IMR-90 (cell line): ENCODE results near the gene INSYN2A. TPM values are rescaled to one million over a fixed set of nuclear protein-coding genes. Genes with fewer than 3 reads are reported as not detected.

ENCODE experiments used
- ATAC-seq: fragments of 200-7000 bp; cut with Tn5 transposase; 2 replicates; pipeline ENCODE4 v1.9.1; 2020; ENCODE audit warnings: low read depth, mild to moderate bottlenecking, moderate library complexity
- BruUV-seq: library from RNA; stranded (reverse); fragments of 400-500 nt; replicated peaks from 2 replicates; lab custom pipeline; 2021; lab: Mats Ljungman, UMichigan
- CTCF ChIA-PET: fragments of 300-600 bp; formaldehyde crosslinking; extraction: SDS; loops from one replicate; lab custom pipeline; 2021; ENCODE audit warnings: antibody characterized with exemption; lab: Yijun Ruan, JAX
- POLR2A ChIA-PET: fragments of 300-600 bp; sonication (Branson Sonifier 250); formaldehyde crosslinking; loops from one replicate; lab custom pipeline; 2022; ENCODE audit warnings: antibody characterized with exemption; ENCODE audit not compliant: unreplicated experiment; lab: Charles Lee
- DNase-seq: peaks from one replicate; pipeline ENCODE4 v3.0.0; 2013
- H2AFZ ChIP-seq: replicated peaks from 2 replicates; pipeline ENCODE3; 2013; ENCODE audit warnings: low read length, mild to moderate bottlenecking; ENCODE audit not compliant: poor library complexity
- H2AK5ac ChIP-seq: 2 replicates; pipeline ENCODE4 v1.6.1; 2013; ENCODE audit warnings: low read depth, low read length, inconsistent platforms
- H2AK9ac ChIP-seq: replicated peaks from 2 replicates; pipeline ENCODE3; 2013; ENCODE audit warnings: mild to moderate bottlenecking, low read depth, low read length, moderate library complexity; ENCODE audit not compliant: poor library complexity
- H2BK120ac ChIP-seq: 2 replicates; pipeline ENCODE4 v1.6.1; 2013; ENCODE audit warnings: low read depth, low read length, inconsistent platforms
- H2BK15ac ChIP-seq: 3 replicates; pipeline ENCODE4 v1.6.1; 2013; ENCODE audit warnings: low read depth, low read length, inconsistent platforms
- H2BK20ac ChIP-seq: 2 replicates; pipeline ENCODE4 v1.6.1; 2013; ENCODE audit warnings: low read depth, mild to moderate bottlenecking, inconsistent platforms, low read length, moderate library complexity
- H2BK5ac ChIP-seq: 2 replicates; pipeline ENCODE4 v1.6.1; 2013; ENCODE audit warnings: mild to moderate bottlenecking, low read depth, low read length, inconsistent platforms; ENCODE audit not compliant: poor library complexity, severe bottlenecking
- H3K14ac ChIP-seq: replicated peaks from 2 replicates; pipeline ENCODE4 v1.6.1; 2013; ENCODE audit warnings: low read depth, low read length, inconsistent platforms
- H3K18ac ChIP-seq: 2 replicates; pipeline ENCODE4 v1.6.1; 2013; ENCODE audit warnings: low read depth, low read length, control low read depth
- H3K23ac ChIP-seq: 2 replicates; pipeline ENCODE4 v1.6.1; 2013; ENCODE audit warnings: low read depth, low read length, inconsistent platforms
- H3K27ac ChIP-seq: 2 replicates; pipeline ENCODE4 v1.5.1; 2013; ENCODE audit warnings: mild to moderate bottlenecking, control low read depth, low read length; ENCODE audit not compliant: insufficient read depth
- H3K27me3 ChIP-seq: 2 replicates; pipeline ENCODE4 v1.6.1; 2013; ENCODE audit warnings: low read length; ENCODE audit not compliant: control insufficient read depth, insufficient read depth
- H3K36me3 ChIP-seq: 2 replicates; pipeline ENCODE4 v1.6.1; 2013; ENCODE audit warnings: low read length, mixed read lengths; ENCODE audit not compliant: control insufficient read depth, insufficient read depth
- H3K4ac ChIP-seq: 2 replicates; pipeline ENCODE4 v1.6.1; 2013; ENCODE audit warnings: low read depth, low read length, inconsistent platforms
- H3K4me1 ChIP-seq: 2 replicates; pipeline ENCODE4 v1.6.1; 2013; ENCODE audit warnings: low read length, mixed read lengths; ENCODE audit not compliant: control insufficient read depth, insufficient read depth
- H3K4me2 ChIP-seq: 2 replicates; pipeline ENCODE4 v1.6.1; 2013; ENCODE audit warnings: low read depth, mild to moderate bottlenecking, control low read depth, low read length, moderate library complexity
- H3K4me3 ChIP-seq: 2 replicates; pipeline ENCODE4 v1.5.1; 2013; ENCODE audit warnings: low read depth, mild to moderate bottlenecking, control low read depth, low read length, moderate library complexity; ENCODE audit not compliant: insufficient read depth
- H3K56ac ChIP-seq: 2 replicates; pipeline ENCODE4 v1.6.1; 2013; ENCODE audit warnings: low read length, inconsistent platforms; ENCODE audit not compliant: insufficient read depth; ENCODE audit errors: extremely low read depth
- H3K79me1 ChIP-seq, 2 experiments: 2 replicates each; pipeline ENCODE4 v1.6.1; 2013; ENCODE audit warnings: low read length in 2 of 2, inconsistent platforms in 1 of 2, low read depth in 1 of 2
- H3K9ac ChIP-seq: 2 replicates; pipeline ENCODE4 v1.6.1; 2013; ENCODE audit warnings: low read depth, low read length, control low read depth
- H3K9me1 ChIP-seq: 2 replicates; pipeline ENCODE4 v1.6.1; 2013; ENCODE audit warnings: low read length, inconsistent platforms; ENCODE audit not compliant: insufficient read depth
- H3K9me3 ChIP-seq: 2 replicates; pipeline ENCODE4 v1.6.1; 2013; ENCODE audit warnings: low read length; ENCODE audit not compliant: control insufficient read depth, insufficient read depth
- H4K20me1 ChIP-seq: 2 replicates; pipeline ENCODE4 v1.6.1; 2013; ENCODE audit warnings: low read length, inconsistent platforms; ENCODE audit not compliant: insufficient read depth
- H4K5ac ChIP-seq: 2 replicates; pipeline ENCODE4 v1.6.1; 2013; ENCODE audit warnings: mild to moderate bottlenecking, low read depth, low read length, control low read depth
- H4K8ac ChIP-seq, 2 experiments: 2 replicates each; pipeline ENCODE4 v1.6.1; 2013; ENCODE audit warnings: low read depth in 2 of 2, low read length in 2 of 2, control low read depth in 1 of 2, inconsistent platforms in 1 of 2
- H4K91ac ChIP-seq: 2 replicates; pipeline ENCODE4 v1.6.1; 2013; ENCODE audit warnings: low read depth, low read length, inconsistent platforms; ENCODE audit not compliant: insufficient read depth
- CHD1 ChIP-seq: IDR thresholded peaks from 2 replicates; pipeline ENCODE4 v1.6.1; 2012; ENCODE audit warnings: low read depth, low read length, improper control_type of control experiment
- CTCF ChIP-seq: conservative IDR thresholded peaks from 2 replicates; pipeline ENCODE4 v1.5.1; 2012; ENCODE audit warnings: mild to moderate bottlenecking, low read depth, low read length, improper control_type of control experiment
- FOS ChIP-seq: fragments of 150-350 bp; IDR thresholded peaks from 2 replicates; pipeline ENCODE4 v1.6.1; 2016; ENCODE audit warnings: low read depth, low read length
- MAFK ChIP-seq: IDR thresholded peaks from 2 replicates; pipeline ENCODE4 v1.6.1; 2012; ENCODE audit warnings: low read depth, low read length, improper control_type of control experiment
- MXI1 ChIP-seq: IDR thresholded peaks from 2 replicates; pipeline ENCODE4 v1.6.1; 2012; ENCODE audit warnings: low read depth, mild to moderate bottlenecking, low read length, moderate library complexity, borderline replicate concordance
- NFE2L2 ChIP-seq: fragments of 150-350 bp; IDR thresholded peaks from 2 replicates; pipeline ENCODE4 v1.6.1; 2016; ENCODE audit warnings: low read depth, mild to moderate bottlenecking, low read length
- POLR2A ChIP-seq: IDR thresholded peaks from 2 replicates; pipeline ENCODE4 v1.6.1; 2012; ENCODE audit warnings: mild to moderate bottlenecking, low read depth, low read length
- WGBS, 2 experiments: methylation state at CpG; one replicate each; pipeline versions ENCODE4 v1.1.5 to v1.1.7; 2013; ENCODE audit warnings: missing lambda C conversion rate in 2 of 2; ENCODE audit not compliant: insufficient read length in 1 of 2; ENCODE audit errors: extremely low coverage in 2 of 2; 5-methylcytosine and 5-hydroxymethylcytosine counted together
- dilution Hi-C: fragments of 300-500 bp; cut with HindIII; formaldehyde crosslinking; loops from one replicate; pipeline ENCODE4 v1.14.3; 2018; ENCODE audit warnings: low sequenced_read_pairs; ENCODE audit not compliant: unreplicated experiment
- in situ Hi-C: fragments of 300-500 bp; cut with MboI; formaldehyde crosslinking; loops from 3 replicates; pipeline ENCODE4 v1.14.3; 2019; ENCODE audit warnings: low sequenced_read_pairs, inconsistent platforms, mixed read lengths
- intact Hi-C: fragments of 100-400 bp; cut with micrococcal nuclease; formaldehyde crosslinking; loops from 2 replicates; pipeline ENCODE4 v1.10.0; 2022
- polyA plus RNA-seq, 3 experiments: library from polyadenylated mRNA; depleted of rRNA; stranded (reverse); fragments of >200 nt; gene quantifications; 2 replicates each; pipeline ENCODE4 v1.2.3, GENCODE V29; 2012; ENCODE audit warnings: low replicate concordance in 1 of 3
- total RNA-seq: library from RNA; depleted of rRNA; stranded (reverse); fragments of >200 nt; gene quantifications from 2 replicates; pipeline ENCODE4 v1.2.3, GENCODE V29; 2012

The INSYN2A gene
- total and polyA plus RNA-seq, 2 of the 4 experiments (the other 2 are of a cell fraction) = 0.10 to 0.18 TPM

GRCh38 chr10:127207081-127207480 lies 10.7 kb upstream of the INSYN2A start:
- H3K4ac ChIP-seq = no peak overlapping the region
- H2BK5ac ChIP-seq = no peak overlapping the region
- no peaks in the 10 kb centered on the region for H4K20me1 ChIP-seq
- H3K56ac ChIP-seq = no peak overlapping the region
- H4K91ac ChIP-seq = no peak overlapping the region
- no peak overlapping the region for H2BK20ac ChIP-seq
- no peak overlapping the region for H3K23ac ChIP-seq
- H3K9ac ChIP-seq = no peak overlapping the region
- H3K9me1 ChIP-seq = no peaks in the 10 kb centered on the region
- no peaks in the 10 kb centered on the region; a peak in 1 of 4 replicates for H3K79me1 ChIP-seq
- H4K5ac ChIP-seq = no peak overlapping the region
- H4K8ac ChIP-seq = no peak overlapping the region
- H3K4me3 ChIP-seq = no peak overlapping the region
- peaks cover 10% of the 10 kb centered on the region for H3K36me3 ChIP-seq
- DNase-seq = no peak
- H3K4me2 ChIP-seq = no peak overlapping the region
- TF ChIP-seq NFE2L2 = no peak
- no peak for TF ChIP-seq CTCF
- no peak for TF ChIP-seq CHD1
- no peak for TF ChIP-seq MAFK
- TF ChIP-seq FOS = no peak
- TF ChIP-seq MXI1 = no peak
- no peak for TF ChIP-seq POLR2A
- ChIA-PET POLR2A (no interaction called here), CTCF (interaction anchor here (1.3 to 1.5 kb wide), 2 partner anchors 9 to 17 kb away, joined by 4 read pairs; no protein-coding TSS in a partner anchor)
- no CpG with 5 or more reads among the region's 2 CpGs for WGBS, 2 experiments
- no peak overlapping the region for H2BK15ac ChIP-seq
- dilution Hi-C loops = no loop called here
- H3K27me3 ChIP-seq = no peaks in the 10 kb centered on the region
- H2AK5ac ChIP-seq = no peak overlapping the region
- no peak overlapping the region for H3K18ac ChIP-seq
- H3K27ac ChIP-seq = no peak overlapping the region
- no peak overlapping the region for H3K14ac ChIP-seq
- no peak overlapping the region for H2BK120ac ChIP-seq
- no peak overlapping the region for H2AK9ac ChIP-seq
- no peak for ATAC-seq
- intact Hi-C loops = no loop called here
- no peaks in the 10 kb centered on the region for H3K9me3 ChIP-seq
- in situ Hi-C loops = no loop called here
- no peak overlapping the region for H2AFZ ChIP-seq
- no peaks in the 10 kb centered on the region for H3K4me1 ChIP-seq
- BruUV-seq = no TSS peak
